ENCODE results near the gene DLST.

Gene DLST

GRCh38 chr14:74893614-74894091, 11.9 kb downstream of the DLST start:
- Histone ChIP-seq H3K4me3 (ENCODE audit: insufficient read depth, low read depth, low read length, poor library complexity, severe bottlenecking) (no peak overlapping the region), H3K9me3 (ENCODE audit: control insufficient read depth, low read length) (no peaks in the 10 kb centered on the region), H3K4me1 (ENCODE audit: control insufficient read depth, insufficient read depth, low read length, poor library complexity, severe bottlenecking) (no peaks in the 10 kb centered on the region), H3K27me3 (replicated peaks; ENCODE audit: control insufficient read depth, insufficient read depth, low read length, poor library complexity, severe bottlenecking) (no peaks in the 10 kb centered on the region), H3K27ac (ENCODE audit: insufficient read depth, low read length, poor library complexity, severe bottlenecking) (no peak overlapping the region), H3K36me3 (ENCODE audit: control insufficient read depth, insufficient read depth, low read length) (peaks cover 91% of the 10 kb centered on the region)
- DNase-seq = no peak

GRCh38 chr14:74896400-74896799, 14.7 kb downstream of the DLST start:
- Histone ChIP-seq H3K27me3 (replicated peaks; ENCODE audit: control insufficient read depth, insufficient read depth, low read length, poor library complexity, severe bottlenecking) (no peaks in the 10 kb centered on the region), H3K9me3 (ENCODE audit: control insufficient read depth, low read length) (no peaks in the 10 kb centered on the region), H3K36me3 (ENCODE audit: control insufficient read depth, insufficient read depth, low read length) (peaks cover 99% of the 10 kb centered on the region), H3K27ac (ENCODE audit: insufficient read depth, low read length, poor library complexity, severe bottlenecking) (no peak overlapping the region), H3K4me3 (ENCODE audit: insufficient read depth, low read depth, low read length, poor library complexity, severe bottlenecking) (no peak overlapping the region), H3K4me1 (ENCODE audit: control insufficient read depth, insufficient read depth, low read length, poor library complexity, severe bottlenecking) (no peaks in the 10 kb centered on the region)
- DNase-seq = no peak

- Histone ChIP-seq H3K4me1 (ENCODE audit: control insufficient read depth, insufficient read depth, low read length, poor library complexity, severe bottlenecking) (no peaks in the 10 kb centered on the region), H3K4me3 (ENCODE audit: insufficient read depth, low read depth, low read length, poor library complexity, severe bottlenecking) (no peak overlapping the region), H3K27ac (ENCODE audit: insufficient read depth, low read length, poor library complexity, severe bottlenecking) (no peak overlapping the region), H3K36me3 (ENCODE audit: control insufficient read depth, insufficient read depth, low read length) (peaks cover 99% of the 10 kb centered on the region), H3K9me3 (ENCODE audit: control insufficient read depth, low read length) (no peaks in the 10 kb centered on the region), H3K27me3 (replicated peaks; ENCODE audit: control insufficient read depth, insufficient read depth, low read length, poor library complexity, severe bottlenecking) (no peaks in the 10 kb centered on the region)
- no peak for DNase-seq
Observed at GRCh38 chr14:74897642-74898041, 15.9 kb downstream of the DLST start.

- H3K9me3 ChIP-seq (ENCODE audit: control insufficient read depth, low read length) = no peaks in the 10 kb centered on the region
- no peak overlapping the region for H3K4me3 ChIP-seq (ENCODE audit: insufficient read depth, low read depth, low read length, poor library complexity, severe bottlenecking)
- H3K4me1 ChIP-seq (ENCODE audit: control insufficient read depth, insufficient read depth, low read length, poor library complexity, severe bottlenecking) = no peaks in the 10 kb centered on the region
- no peak for DNase-seq
- no peaks in the 10 kb centered on the region for H3K27me3 ChIP-seq (replicated peaks; ENCODE audit: control insufficient read depth, insufficient read depth, low read length, poor library complexity, severe bottlenecking)
- H3K27ac ChIP-seq (ENCODE audit: insufficient read depth, low read length, poor library complexity, severe bottlenecking) = no peak overlapping the region
- H3K36me3 ChIP-seq (ENCODE audit: control insufficient read depth, insufficient read depth, low read length) = peaks cover 99% of the 10 kb centered on the region
Observed at GRCh38 chr14:74898083-74898482, 16.4 kb downstream of the DLST start.

- Histone ChIP-seq H3K36me3 (ENCODE audit: control insufficient read depth, insufficient read depth, low read length) (peaks cover 96% of the 10 kb centered on the region), H3K4me3 (ENCODE audit: insufficient read depth, low read depth, low read length, poor library complexity, severe bottlenecking) (no peak overlapping the region), H3K27ac (ENCODE audit: insufficient read depth, low read length, poor library complexity, severe bottlenecking) (no peak overlapping the region), H3K27me3 (replicated peaks; ENCODE audit: control insufficient read depth, insufficient read depth, low read length, poor library complexity, severe bottlenecking) (no peaks in the 10 kb centered on the region), H3K4me1 (ENCODE audit: control insufficient read depth, insufficient read depth, low read length, poor library complexity, severe bottlenecking) (no peaks in the 10 kb centered on the region), H3K9me3 (ENCODE audit: control insufficient read depth, low read length) (no peaks in the 10 kb centered on the region)
- no peak for DNase-seq
Observed at GRCh38 chr14:74898694-74899093, 17.0 kb downstream of the DLST start.

- Histone ChIP-seq H3K27me3 (replicated peaks; ENCODE audit: control insufficient read depth, insufficient read depth, low read length, poor library complexity, severe bottlenecking) (no peaks in the 10 kb centered on the region), H3K4me1 (ENCODE audit: control insufficient read depth, insufficient read depth, low read length, poor library complexity, severe bottlenecking) (no peaks in the 10 kb centered on the region), H3K36me3 (ENCODE audit: control insufficient read depth, insufficient read depth, low read length) (peaks cover 66% of the 10 kb centered on the region), H3K4me3 (ENCODE audit: insufficient read depth, low read depth, low read length, poor library complexity, severe bottlenecking) (no peak overlapping the region), H3K27ac (ENCODE audit: insufficient read depth, low read length, poor library complexity, severe bottlenecking) (no peak overlapping the region), H3K9me3 (ENCODE audit: control insufficient read depth, low read length) (no peaks in the 10 kb centered on the region)
- no peak for DNase-seq
Observed at GRCh38 chr14:74902941-74903705, 21.4 kb downstream of the DLST start.

GRCh38 chr14:74904635-74905503, 23.2 kb downstream of the DLST start:
- H3K27ac ChIP-seq (ENCODE audit: insufficient read depth, low read length, poor library complexity, severe bottlenecking) = no peak overlapping the region
- H3K4me3 ChIP-seq (ENCODE audit: insufficient read depth, low read depth, low read length, poor library complexity, severe bottlenecking) = no peak overlapping the region
- no peaks in the 10 kb centered on the region for H3K27me3 ChIP-seq (replicated peaks; ENCODE audit: control insufficient read depth, insufficient read depth, low read length, poor library complexity, severe bottlenecking)
- H3K36me3 ChIP-seq (ENCODE audit: control insufficient read depth, insufficient read depth, low read length) = peaks cover 48% of the 10 kb centered on the region
- H3K9me3 ChIP-seq (ENCODE audit: control insufficient read depth, low read length) = no peaks in the 10 kb centered on the region
- DNase-seq = no peak
- no peaks in the 10 kb centered on the region for H3K4me1 ChIP-seq (ENCODE audit: control insufficient read depth, insufficient read depth, low read length, poor library complexity, severe bottlenecking)

GRCh38 chr14:74905595-74906142, 24.0 kb downstream of the DLST start:
- peaks cover 40% of the 10 kb centered on the region for H3K36me3 ChIP-seq (ENCODE audit: control insufficient read depth, insufficient read depth, low read length)
- H3K27ac ChIP-seq (ENCODE audit: insufficient read depth, low read length, poor library complexity, severe bottlenecking) = no peak overlapping the region
- DNase-seq = peak; percentile 59 to 71 (median 67)
- no peaks in the 10 kb centered on the region for H3K27me3 ChIP-seq (replicated peaks; ENCODE audit: control insufficient read depth, insufficient read depth, low read length, poor library complexity, severe bottlenecking)
- H3K4me1 ChIP-seq (ENCODE audit: control insufficient read depth, insufficient read depth, low read length, poor library complexity, severe bottlenecking) = no peaks in the 10 kb centered on the region
- H3K9me3 ChIP-seq (ENCODE audit: control insufficient read depth, low read length) = no peaks in the 10 kb centered on the region
- H3K4me3 ChIP-seq (ENCODE audit: insufficient read depth, low read depth, low read length, poor library complexity, severe bottlenecking) = no peak overlapping the region

- no peak overlapping the region for H3K4me3 ChIP-seq (ENCODE audit: insufficient read depth, low read depth, low read length, poor library complexity, severe bottlenecking)
Observed at GRCh38 chr14:74906925-74907521, 25.3 kb downstream of the DLST start.

More at GRCh38 chr14:74906925-74907521, 25.3 kb downstream of the DLST start:
- no peak for DNase-seq
- peaks cover 27% of the 10 kb centered on the region for H3K36me3 ChIP-seq (ENCODE audit: control insufficient read depth, insufficient read depth, low read length)
- H3K4me1 ChIP-seq (ENCODE audit: control insufficient read depth, insufficient read depth, low read length, poor library complexity, severe bottlenecking) = no peaks in the 10 kb centered on the region
- no peak overlapping the region for H3K27ac ChIP-seq (ENCODE audit: insufficient read depth, low read length, poor library complexity, severe bottlenecking)
- no peaks in the 10 kb centered on the region for H3K9me3 ChIP-seq (ENCODE audit: control insufficient read depth, low read length)
- H3K27me3 ChIP-seq (replicated peaks; ENCODE audit: control insufficient read depth, insufficient read depth, low read length, poor library complexity, severe bottlenecking) = no peaks in the 10 kb centered on the region
